GM12892 (cell line): Measurements from ENCODE around the gene TENM4.

Experiments used
- POLR2A ChIP-seq: IDR thresholded peaks from 2 replicates; pipeline ENCODE4 v1.6.1; 2011; ENCODE audit warnings: low read depth, low read length, control low read depth
- POLR2AphosphoS5 ChIP-seq: IDR thresholded peaks from 2 replicates; pipeline ENCODE4 v1.6.1; 2011; ENCODE audit warnings: low read depth, low read length, control low read depth
- TAF1 ChIP-seq: IDR thresholded peaks from 2 replicates; pipeline ENCODE4 v1.6.1; 2011; ENCODE audit warnings: low read depth, mild to moderate bottlenecking, control low read depth, low read length, borderline replicate concordance

DNA sequence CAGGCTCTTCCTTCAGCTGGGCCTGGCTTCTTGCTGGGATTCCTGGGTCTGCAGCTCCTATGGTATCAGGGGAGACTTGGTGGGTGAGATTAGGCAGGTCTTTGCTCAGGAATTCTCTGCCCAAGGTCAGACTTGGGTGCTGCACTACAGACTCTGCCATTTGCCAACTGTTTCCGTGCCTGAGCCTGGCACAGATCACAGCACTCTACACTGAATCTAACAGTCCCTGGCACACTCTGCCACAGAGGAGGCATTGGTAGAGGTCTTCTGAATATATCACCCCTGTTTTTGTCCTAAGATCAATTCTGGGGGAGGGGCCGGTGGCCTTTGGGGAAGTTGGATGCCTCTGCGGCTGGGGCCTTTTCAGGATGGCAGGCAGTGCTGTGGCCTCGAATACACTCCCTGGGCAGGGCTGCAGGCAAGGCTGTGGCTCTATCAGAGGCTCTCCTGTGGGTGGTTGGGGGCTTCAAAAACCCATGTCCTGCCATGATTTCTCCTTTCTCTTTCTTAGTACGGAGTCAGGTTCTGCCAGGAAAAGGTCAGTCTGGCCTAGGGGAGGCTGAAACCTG, 751.2 kb downstream of the TENM4 start:
- no peak for TF ChIP-seq POLR2A
- TF ChIP-seq POLR2AphosphoS5, result no peak
- no peak for TF ChIP-seq TAF1
